NB4 (cell line): Measurements from ENCODE around the gene HOXB8.

Experiments
- MYC ChIP-seq: IDR thresholded peaks from 2 replicates; pipeline ENCODE4 v1.6.1; 2011; ENCODE audit warnings: low read depth, low read length
- POLR2A ChIP-seq: IDR thresholded peaks from 2 replicates; pipeline ENCODE4 v1.6.1; 2011; ENCODE audit warnings: mild to moderate bottlenecking; ENCODE audit not compliant: insufficient read length; ENCODE audit errors: extremely low read depth
- TF ChIP-seq, protein P1 (sequence below): IDR thresholded peaks from one replicate; pipeline ENCODE4 v1.5.1; 2012; ENCODE audit warnings: low read depth, low read length
- TF ChIP-seq, protein P2 (sequence below): IDR thresholded peaks from 2 replicates; pipeline ENCODE4 v1.6.1; 2011; ENCODE audit warnings: low read depth, low read length

DNA sequence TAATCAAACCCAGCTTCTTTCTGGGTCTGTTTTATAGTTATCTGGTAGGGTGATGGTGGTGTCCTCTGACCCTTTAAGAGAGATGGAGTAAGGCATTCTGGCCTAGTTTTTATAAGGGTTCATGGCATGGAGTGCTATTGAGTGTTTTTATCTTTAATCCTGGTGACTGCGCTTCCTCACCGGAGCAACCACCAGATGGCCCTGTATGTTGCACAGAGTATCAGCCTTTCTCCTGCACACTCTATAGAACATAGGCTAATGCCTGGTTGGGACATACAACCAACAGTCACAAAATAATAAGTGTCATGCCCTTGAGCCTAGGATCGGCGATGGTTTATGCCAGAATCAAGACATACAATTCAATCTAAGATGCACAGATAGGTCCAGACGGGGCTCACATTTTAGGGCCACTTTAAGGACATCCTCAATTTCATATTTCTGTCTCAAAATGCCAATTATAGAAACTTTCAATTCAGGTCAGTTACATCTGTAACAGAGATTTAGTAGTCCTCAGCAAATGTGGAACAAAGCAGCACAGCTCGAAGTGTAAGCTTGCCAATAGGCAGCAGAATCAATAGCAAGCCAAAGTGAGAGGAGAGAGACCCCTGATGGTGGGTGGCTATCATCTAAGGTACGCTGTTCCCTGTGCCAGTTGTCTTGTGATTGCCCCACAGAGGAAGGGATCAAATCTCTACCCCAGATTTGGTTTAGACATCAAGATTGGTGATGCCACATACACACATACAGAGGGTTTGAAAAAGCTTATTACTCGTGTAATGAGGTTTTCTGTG, 48.2 kb upstream of the HOXB8 start:
- TF ChIP-seq, protein P1, sequence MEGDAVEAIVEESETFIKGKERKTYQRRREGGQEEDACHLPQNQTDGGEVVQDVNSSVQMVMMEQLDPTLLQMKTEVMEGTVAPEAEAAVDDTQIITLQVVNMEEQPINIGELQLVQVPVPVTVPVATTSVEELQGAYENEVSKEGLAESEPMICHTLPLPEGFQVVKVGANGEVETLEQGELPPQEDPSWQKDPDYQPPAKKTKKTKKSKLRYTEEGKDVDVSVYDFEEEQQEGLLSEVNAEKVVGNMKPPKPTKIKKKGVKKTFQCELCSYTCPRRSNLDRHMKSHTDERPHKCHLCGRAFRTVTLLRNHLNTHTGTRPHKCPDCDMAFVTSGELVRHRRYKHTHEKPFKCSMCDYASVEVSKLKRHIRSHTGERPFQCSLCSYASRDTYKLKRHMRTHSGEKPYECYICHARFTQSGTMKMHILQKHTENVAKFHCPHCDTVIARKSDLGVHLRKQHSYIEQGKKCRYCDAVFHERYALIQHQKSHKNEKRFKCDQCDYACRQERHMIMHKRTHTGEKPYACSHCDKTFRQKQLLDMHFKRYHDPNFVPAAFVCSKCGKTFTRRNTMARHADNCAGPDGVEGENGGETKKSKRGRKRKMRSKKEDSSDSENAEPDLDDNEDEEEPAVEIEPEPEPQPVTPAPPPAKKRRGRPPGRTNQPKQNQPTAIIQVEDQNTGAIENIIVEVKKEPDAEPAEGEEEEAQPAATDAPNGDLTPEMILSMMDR, result peak; percentile 14
- TF ChIP-seq POLR2A (no peak), MYC (no peak)
- TF ChIP-seq, protein P2, sequence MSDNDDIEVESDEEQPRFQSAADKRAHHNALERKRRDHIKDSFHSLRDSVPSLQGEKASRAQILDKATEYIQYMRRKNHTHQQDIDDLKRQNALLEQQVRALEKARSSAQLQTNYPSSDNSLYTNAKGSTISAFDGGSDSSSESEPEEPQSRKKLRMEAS, result no peak
